NT2/D1 (cell line): ENCODE results near the gene LYVE1.

Source experiments
- DNase-seq: peaks from one replicate; pipeline ENCODE4 v3.0.0-alpha.2; 2011; ENCODE audit warnings: low read depth, low spot score
- H3K27me3 ChIP-seq: 2 replicates; pipeline ENCODE4 v1.6.0; 2011; ENCODE audit warnings: mild to moderate bottlenecking; ENCODE audit not compliant: insufficient read length, insufficient read depth
- H3K36me3 ChIP-seq: 2 replicates; pipeline ENCODE4 v1.6.1; 2011; ENCODE audit warnings: mild to moderate bottlenecking, low read length, mixed read lengths; ENCODE audit not compliant: insufficient read depth, insufficient read length
- H3K4me1 ChIP-seq: 2 replicates; pipeline ENCODE4 v1.5.1; 2011; ENCODE audit not compliant: insufficient read depth, insufficient read length
- H3K4me3 ChIP-seq: 2 replicates; pipeline ENCODE4 v1.5.1; 2011; ENCODE audit warnings: low read depth; ENCODE audit not compliant: insufficient read length
- H3K9ac ChIP-seq: 2 replicates; pipeline ENCODE4 v1.6.0; 2011; ENCODE audit warnings: low read depth; ENCODE audit not compliant: insufficient read length
- H3K9me3 ChIP-seq: 2 replicates; pipeline ENCODE4 v1.5.1; 2011; ENCODE audit warnings: mild to moderate bottlenecking, low read length; ENCODE audit not compliant: insufficient read depth
- SUZ12 ChIP-seq: IDR thresholded peaks from 2 replicates; pipeline ENCODE4 v1.6.1; 2011; ENCODE audit not compliant: insufficient read length, insufficient read depth; ENCODE audit errors: extremely low read depth
- YY1 ChIP-seq: IDR thresholded peaks from 2 replicates; pipeline ENCODE4 v1.6.1; 2011; ENCODE audit not compliant: insufficient read length, insufficient read depth
- ZNF274 ChIP-seq: IDR thresholded peaks from 2 replicates; pipeline ENCODE4 v1.6.1; 2011; ENCODE audit warnings: mild to moderate bottlenecking, low read depth, low read length

LYVE1 gene

GRCh38 chr11:10579700-10580099, 11.2 kb upstream of the LYVE1 start:
- TF ChIP-seq YY1 (no peak), SUZ12 (no peak), ZNF274 (no peak)
- no peak for DNase-seq
- Histone ChIP-seq H3K36me3 (no peaks in the 10 kb centered on the region), H3K27me3 (no peaks in the 10 kb centered on the region), H3K9ac (no peak overlapping the region), H3K4me1 (peaks cover 2% of the 10 kb centered on the region), H3K4me3 (no peak overlapping the region), H3K9me3 (no peaks in the 10 kb centered on the region)

GRCh38 chr11:10576035-10576398, 7.6 kb upstream of the LYVE1 start:
- Histone ChIP-seq H3K4me1 (peaks cover 2% of the 10 kb centered on the region), H3K9me3 (no peaks in the 10 kb centered on the region), H3K4me3 (no peak overlapping the region), H3K27me3 (no peaks in the 10 kb centered on the region), H3K9ac (no peak overlapping the region), H3K36me3 (no peaks in the 10 kb centered on the region)
- DNase-seq: no peak
- no peak for TF ChIP-seq SUZ12
- TF ChIP-seq ZNF274: no peak
- TF ChIP-seq YY1: no peak

GRCh38 chr11:10575346-10576034, 7.0 kb upstream of the LYVE1 start:
- no peak for DNase-seq
- H3K27me3 ChIP-seq: no peaks in the 10 kb centered on the region
- TF ChIP-seq YY1 (no peak), ZNF274 (no peak), SUZ12 (no peak)
- peaks cover 2% of the 10 kb centered on the region for H3K4me1 ChIP-seq
- no peak overlapping the region for H3K4me3 ChIP-seq
- no peaks in the 10 kb centered on the region for H3K9me3 ChIP-seq
- no peak overlapping the region for H3K9ac ChIP-seq
- no peaks in the 10 kb centered on the region for H3K36me3 ChIP-seq

GRCh38 chr11:10573556-10573955, 5.1 kb upstream of the LYVE1 start:
- Histone ChIP-seq H3K36me3 (no peaks in the 10 kb centered on the region), H3K9me3 (no peaks in the 10 kb centered on the region), H3K4me1 (peaks cover 5% of the 10 kb centered on the region), H3K27me3 (no peaks in the 10 kb centered on the region), H3K9ac (no peak overlapping the region), H3K4me3 (no peak overlapping the region)
- no peak for DNase-seq
- no peak for TF ChIP-seq ZNF274
- TF ChIP-seq YY1: no peak
- no peak for TF ChIP-seq SUZ12

GRCh38 chr11:10573028-10573427, 4.6 kb upstream of the LYVE1 start:
- Histone ChIP-seq H3K4me3 (no peak overlapping the region), H3K9ac (no peak overlapping the region)
- TF ChIP-seq YY1 (no peak), SUZ12 (no peak), ZNF274 (no peak)

GRCh38 chr11:10572533-10572932, 4.1 kb upstream of the LYVE1 start:
- no peaks in the 10 kb centered on the region for H3K9me3 ChIP-seq
- peaks cover 7% of the 10 kb centered on the region for H3K4me1 ChIP-seq
- no peaks in the 10 kb centered on the region for H3K27me3 ChIP-seq
- DNase-seq: no peak
- no peak overlapping the region for H3K4me3 ChIP-seq
- H3K9ac ChIP-seq: no peak overlapping the region
- TF ChIP-seq YY1 (no peak), SUZ12 (no peak), ZNF274 (no peak)
- H3K36me3 ChIP-seq: no peaks in the 10 kb centered on the region

More at GRCh38 chr11:10573028-10573427, 4.6 kb upstream of the LYVE1 start:
- Histone ChIP-seq H3K36me3 (no peaks in the 10 kb centered on the region), H3K27me3 (no peaks in the 10 kb centered on the region), H3K4me1 (peaks cover 7% of the 10 kb centered on the region), H3K9me3 (no peaks in the 10 kb centered on the region)
- no peak for DNase-seq

GRCh38 chr11:10567446-10567845, 1.0 kb downstream of the LYVE1 start:
- Histone ChIP-seq H3K36me3 (no peaks in the 10 kb centered on the region), H3K9ac (no peak overlapping the region), H3K9me3 (no peaks in the 10 kb centered on the region), H3K4me1 (peaks cover 7% of the 10 kb centered on the region), H3K27me3 (no peaks in the 10 kb centered on the region), H3K4me3 (no peak overlapping the region)
- no peak for TF ChIP-seq YY1
- no peak for TF ChIP-seq ZNF274
- no peak for TF ChIP-seq SUZ12
- DNase-seq: no peak
